Sigmoid colon (tissue), 4 donors: ENCODE results near the gene IFNA6.

Source experiments
- CTCF ChIP-seq, 4 experiments: fragments of 450-650 bp in 3 of 4; fragments of 200-600 bp in 1 of 4; IDR thresholded peaks; one replicate each; pipeline ENCODE4 v1.5.1; 2016 to 2019; ENCODE audit warnings: antibody characterized with exemption in 4 of 4, mild to moderate bottlenecking in 3 of 4, moderate library complexity in 2 of 4
- POLR2AphosphoS5 ChIP-seq, 4 donors: sonication (generic); formaldehyde crosslinking; IDR thresholded peaks; one replicate each; pipeline ENCODE4 v1.6.1; 2017; ENCODE audit warnings: antibody characterized with exemption in 4 of 4

- TF ChIP-seq CTCF (IDR thresholded peaks at IDR 0.05) (peak; percentile 28 to 59 (median 34)), POLR2AphosphoS5 (IDR thresholded peaks at IDR 0.05) (no peak)
Measured at GRCh38 chr9:21326526-21327139, 24.1 kb downstream of the IFNA6 start.
